GM12878 (cell line): ENCODE data around the gene FIG4. TPM values are rescaled to one million over a fixed set of nuclear protein-coding genes. Genes with fewer than 3 reads are reported as not detected.

Experiments used
- ATAC-seq: fragments of 200-7000 bp; cut with Tn5 transposase; 3 replicates; pipeline ENCODE4 v1.9.1; 2020; ENCODE audit warnings: mild to moderate bottlenecking, moderate library complexity
- BruUV-seq: library from RNA; stranded (reverse); fragments of 400-500 nt; replicated peaks from 2 replicates; lab custom pipeline; 2021; lab: Mats Ljungman, UMichigan
- CTCF ChIA-PET: fragments of 300-600 bp; sonication (Branson Sonifier 250); formaldehyde crosslinking; extraction: SDS; loops from one replicate; lab custom pipeline; 2021; ENCODE audit warnings: inconsistent platforms; lab: Yijun Ruan, JAX
- POLR2A ChIA-PET: fragments of 350-600 bp; formaldehyde crosslinking; extraction: SDS; loops from one replicate; lab custom pipeline; 2021; ENCODE audit warnings: inconsistent platforms; lab: Charles Lee
- RAD21 ChIA-PET: fragments of 300-600 bp; sonication (Branson Sonifier 250); formaldehyde crosslinking; loops from one replicate; lab custom pipeline; 2023; ENCODE audit warnings: antibody characterized with exemption; ENCODE audit not compliant: unreplicated experiment; lab: Charles Lee
- SMC1A ChIA-PET: fragments of 300-600 bp; sonication (Branson Sonifier 250); formaldehyde crosslinking; loops from one replicate; lab custom pipeline; 2023; ENCODE audit not compliant: unreplicated experiment, uncharacterized antibody; lab: Charles Lee
- DNase-seq: peaks from one replicate; pipeline ENCODE4 v3.0.0-alpha.2; 2011; ENCODE audit warnings: low read depth, low spot score
- FAIRE-seq: peaks from 3 replicates; lab custom pipeline; 2011; peaks lifted over from hg19 to GRCh38; lab: Jason Lieb, UNC
- H2AFZ ChIP-seq: 2 replicates; pipeline ENCODE4 v1.6.0; 2011; ENCODE audit warnings: low read depth, low read length, control low read depth; ENCODE audit not compliant: control insufficient read depth
- H3K27ac ChIP-seq: 2 replicates; pipeline ENCODE4 v1.5.1; 2011; ENCODE audit warnings: control low read depth; ENCODE audit not compliant: control insufficient read depth, insufficient read depth
- H3K27me3 ChIP-seq, 2 experiments: replicated peaks in 1 of 2; 2 replicates each; pipeline versions ENCODE4 v1.6.0 to v1.6.1; 2011; ENCODE audit warnings: low read length in 1 of 2; ENCODE audit not compliant: control insufficient read depth in 2 of 2, insufficient read depth in 2 of 2
- H3K36me3 ChIP-seq, 2 experiments: 2 replicates each; pipeline ENCODE4 v1.5.1; 2011; ENCODE audit warnings: low read length in 1 of 2; ENCODE audit not compliant: control insufficient read depth in 2 of 2, insufficient read depth in 2 of 2
- H3K4me1 ChIP-seq: 2 replicates; pipeline ENCODE4 v1.6.1; 2011; ENCODE audit warnings: mild to moderate bottlenecking, low read length, moderate library complexity, mixed read lengths; ENCODE audit not compliant: control insufficient read depth, insufficient read depth
- H3K4me2 ChIP-seq: 2 replicates; pipeline ENCODE4 v1.6.0; 2011; ENCODE audit warnings: control low read depth; ENCODE audit not compliant: control insufficient read depth, insufficient read depth
- H3K4me3 ChIP-seq: fragments of 200-600 bp; sonication (generic); 2 replicates; pipeline ENCODE4 v1.5.1; 2016
- H3K79me2 ChIP-seq: 2 replicates; pipeline ENCODE4 v1.6.0; 2011; ENCODE audit warnings: low read length; ENCODE audit not compliant: control insufficient read depth, insufficient read depth
- H3K9ac ChIP-seq: 2 replicates; pipeline ENCODE4 v1.8.0; 2011; ENCODE audit warnings: low read length, control low read depth, mixed read lengths; ENCODE audit not compliant: control insufficient read depth, insufficient read depth
- H3K9me3 ChIP-seq: replicated peaks from 3 replicates; pipeline ENCODE4 v1.5.1; 2011; ENCODE audit warnings: mild to moderate bottlenecking, low read length; ENCODE audit not compliant: control insufficient read depth, insufficient read depth
- H4K20me1 ChIP-seq: 2 replicates; pipeline ENCODE4 v1.6.0; 2011; ENCODE audit not compliant: control insufficient read depth, insufficient read depth
- ATF7 ChIP-seq: fragments of 450-650 bp; IDR thresholded peaks from 2 replicates; pipeline ENCODE4 v1.6.1; 2016; ENCODE audit warnings: low read depth, mild to moderate bottlenecking
- BMI1 ChIP-seq: fragments of 450-650 bp; IDR thresholded peaks from 2 replicates; pipeline ENCODE4 v1.6.1; 2016; ENCODE audit warnings: mild to moderate bottlenecking, moderate library complexity, borderline replicate concordance
- JUNB ChIP-seq: IDR thresholded peaks from 2 replicates; pipeline ENCODE4 v1.6.1; 2016; ENCODE audit warnings: antibody characterized with exemption, mild to moderate bottlenecking
- MLLT1 ChIP-seq: fragments of 450-650 bp; IDR thresholded peaks from 2 replicates; pipeline ENCODE4 v1.6.1; 2016; ENCODE audit warnings: mild to moderate bottlenecking
- NFXL1 ChIP-seq: fragments of 450-650 bp; IDR thresholded peaks from 2 replicates; pipeline ENCODE4 v1.6.1; 2017; ENCODE audit warnings: antibody characterized with exemption, mild to moderate bottlenecking, borderline replicate concordance
- SIX5 ChIP-seq: IDR thresholded peaks from 2 replicates; pipeline ENCODE4 v1.6.1; 2011; ENCODE audit warnings: mild to moderate bottlenecking, low read depth, low read length, moderate library complexity; ENCODE audit not compliant: severe bottlenecking
- SP1 ChIP-seq: IDR thresholded peaks from one replicate; pipeline ENCODE4 v1.6.1; 2011; ENCODE audit warnings: low read depth, low read length
- WGBS: methylation state at CpG from one replicate; pipeline ENCODE4 v1.1.6; 2016; ENCODE audit warnings: low lambda C conversion rate; ENCODE audit not compliant: insufficient replicate concordance, insufficient coverage; ENCODE audit errors: missing lambda C conversion rate; 5-methylcytosine and 5-hydroxymethylcytosine counted together
- in situ Hi-C: fragments of 300-500 bp; cut with MboI; formaldehyde crosslinking; loops from 9 replicates; pipeline ENCODE4 v1.14.3; 2018; ENCODE audit warnings: mixed read lengths
- intact Hi-C: fragments of 100-400 bp; cut with micrococcal nuclease; formaldehyde crosslinking; loops from one replicate; pipeline ENCODE4 v1.14.2; 2022; ENCODE audit not compliant: unreplicated experiment
- polyA plus RNA-seq, 11 experiments: library from polyadenylated mRNA; depleted of rRNA in 4 of 11; unstranded in 6 of 11; stranded (reverse) in 5 of 11; fragments of >200 nt; fragmentation: Nextera tagmentation in 4 of 11; fragmentation: Illumina TruSeq in 1 of 11; extraction: Ambion mirVana in 4 of 11; extraction: Trizol in 1 of 11; gene quantifications; 1 replicate in 1 of 11; 2 replicates in 10 of 11; pipeline versions ENCODE4 v1.2.1 to v1.2.3, GENCODE V29; 2011 to 2016; ENCODE audit warnings: inconsistent platforms in 2 of 11, missing spikeins in 2 of 11, low read depth in 1 of 11
- total RNA-seq, 4 experiments: library from RNA; depleted of rRNA in 3 of 4; stranded (reverse); fragments of >200 nt in 3 of 4; fragmentation: Illumina TruSeq in 1 of 4; extraction: Trizol in 1 of 4; gene quantifications; 2 replicates each; pipeline versions ENCODE4 v1.2.1 to v1.2.3, GENCODE V29; 2013 to 2021
- TF ChIP-seq, protein P1 (sequence below): fragments of 450-650 bp; conservative IDR thresholded peaks from 2 replicates; pipeline ENCODE4 v1.6.1; 2017; ENCODE audit warnings: mild to moderate bottlenecking, moderate library complexity

The FIG4 gene
- total and polyA plus RNA-seq, 10 of the 15 experiments (the other 5 are each of a cell fraction or from before 2014, with no cell fraction given): 3.8 to 23.2 (median 11.8) TPM

DNA sequence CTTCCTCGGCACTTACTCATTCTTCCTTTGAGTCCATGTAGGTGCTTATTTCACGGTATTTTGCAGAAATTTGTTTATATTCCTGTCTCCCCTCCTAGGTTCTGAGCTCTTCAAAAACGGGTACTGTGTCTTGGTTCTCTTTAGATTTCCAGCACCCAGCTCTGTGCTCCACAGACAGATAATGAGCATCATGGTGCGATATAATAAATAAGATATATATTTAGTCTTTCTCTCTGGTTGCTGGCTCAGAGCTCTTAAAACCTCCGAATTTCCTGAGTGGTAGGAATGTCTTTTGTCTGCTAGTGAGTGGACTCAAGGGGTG, 179.0 kb downstream of the FIG4 start (continued):
- TF ChIP-seq, protein P1, sequence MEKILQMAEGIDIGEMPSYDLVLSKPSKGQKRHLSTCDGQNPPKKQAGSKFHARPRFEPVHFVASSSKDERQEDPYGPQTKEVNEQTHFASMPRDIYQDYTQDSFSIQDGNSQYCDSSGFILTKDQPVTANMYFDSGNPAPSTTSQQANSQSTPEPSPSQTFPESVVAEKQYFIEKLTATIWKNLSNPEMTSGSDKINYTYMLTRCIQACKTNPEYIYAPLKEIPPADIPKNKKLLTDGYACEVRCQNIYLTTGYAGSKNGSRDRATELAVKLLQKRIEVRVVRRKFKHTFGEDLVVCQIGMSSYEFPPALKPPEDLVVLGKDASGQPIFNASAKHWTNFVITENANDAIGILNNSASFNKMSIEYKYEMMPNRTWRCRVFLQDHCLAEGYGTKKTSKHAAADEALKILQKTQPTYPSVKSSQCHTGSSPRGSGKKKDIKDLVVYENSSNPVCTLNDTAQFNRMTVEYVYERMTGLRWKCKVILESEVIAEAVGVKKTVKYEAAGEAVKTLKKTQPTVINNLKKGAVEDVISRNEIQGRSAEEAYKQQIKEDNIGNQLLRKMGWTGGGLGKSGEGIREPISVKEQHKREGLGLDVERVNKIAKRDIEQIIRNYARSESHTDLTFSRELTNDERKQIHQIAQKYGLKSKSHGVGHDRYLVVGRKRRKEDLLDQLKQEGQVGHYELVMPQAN: no peak
- TF ChIP-seq ATF7: no peak
- TF ChIP-seq SP1: no peak
- no peak for TF ChIP-seq JUNB
- no peak for TF ChIP-seq BMI1

- WGBS: 38% methylated on average over 1 of the region's 1 CpG
- intact Hi-C loops: no loop called here
Measured at GRCh38 chr6:109872549-109872948, 181.5 kb downstream of the FIG4 start.

More at GRCh38 chr6:109872549-109872948, 181.5 kb downstream of the FIG4 start:
- ATAC-seq (no peak), FAIRE-seq (no peak), DNase-seq (no peak)
- no peaks in the 10 kb centered on the region; a peak in 1 of 4 replicates for H3K27me3 ChIP-seq
- ChIA-PET SMC1A (no interaction called here), CTCF (no interaction called here), POLR2A (no interaction called here), RAD21 (no interaction called here)
- no peaks in the 10 kb centered on the region for H4K20me1 ChIP-seq
- H3K36me3 ChIP-seq: no peaks in the 10 kb centered on the region
- no peak overlapping the region for H3K4me2 ChIP-seq
- BruUV-seq: no TSS peak
- no peaks in the 10 kb centered on the region for H3K4me1 ChIP-seq
- no peak for TF ChIP-seq MLLT1
- no peak for TF ChIP-seq SIX5
- no peak for TF ChIP-seq NFXL1
- H3K27ac ChIP-seq: no peak overlapping the region
- H3K9me3 ChIP-seq: no peaks in the 10 kb centered on the region
- H3K9ac ChIP-seq: no peak overlapping the region
- no peak overlapping the region for H2AFZ ChIP-seq
- in situ Hi-C loops: no loop called here
- no peaks in the 10 kb centered on the region for H3K79me2 ChIP-seq
- H3K4me3 ChIP-seq: no peak overlapping the region
